ENCODE results near the gene APOL1.

DNA sequence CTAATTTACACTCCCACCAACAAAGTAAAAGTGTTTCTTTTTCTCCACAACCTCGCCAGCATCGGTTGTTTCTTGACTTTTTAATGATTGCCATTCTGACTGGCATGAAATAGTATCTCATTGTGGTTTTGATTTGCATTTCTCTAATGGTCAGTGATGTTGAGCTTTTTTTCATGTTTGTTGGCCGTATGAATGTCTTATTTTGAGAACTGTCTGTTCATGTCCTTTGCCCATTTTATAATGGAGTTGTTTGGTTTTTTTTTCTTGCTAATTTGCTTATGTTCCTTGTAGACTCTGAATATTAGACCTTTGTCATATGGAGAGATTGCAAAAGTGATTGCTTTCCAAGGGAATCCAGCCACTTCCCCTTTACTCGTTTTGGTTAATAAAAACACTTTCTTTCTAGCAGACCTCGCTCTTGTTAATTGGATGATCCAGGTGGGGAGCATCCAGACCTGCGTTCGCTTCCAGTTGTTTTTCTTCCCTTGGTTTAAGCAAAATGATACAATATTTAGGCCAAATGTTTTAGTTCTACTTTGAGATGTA is 34.2 kb upstream of the APOL1 start:
- TF ChIP-seq, protein P1, sequence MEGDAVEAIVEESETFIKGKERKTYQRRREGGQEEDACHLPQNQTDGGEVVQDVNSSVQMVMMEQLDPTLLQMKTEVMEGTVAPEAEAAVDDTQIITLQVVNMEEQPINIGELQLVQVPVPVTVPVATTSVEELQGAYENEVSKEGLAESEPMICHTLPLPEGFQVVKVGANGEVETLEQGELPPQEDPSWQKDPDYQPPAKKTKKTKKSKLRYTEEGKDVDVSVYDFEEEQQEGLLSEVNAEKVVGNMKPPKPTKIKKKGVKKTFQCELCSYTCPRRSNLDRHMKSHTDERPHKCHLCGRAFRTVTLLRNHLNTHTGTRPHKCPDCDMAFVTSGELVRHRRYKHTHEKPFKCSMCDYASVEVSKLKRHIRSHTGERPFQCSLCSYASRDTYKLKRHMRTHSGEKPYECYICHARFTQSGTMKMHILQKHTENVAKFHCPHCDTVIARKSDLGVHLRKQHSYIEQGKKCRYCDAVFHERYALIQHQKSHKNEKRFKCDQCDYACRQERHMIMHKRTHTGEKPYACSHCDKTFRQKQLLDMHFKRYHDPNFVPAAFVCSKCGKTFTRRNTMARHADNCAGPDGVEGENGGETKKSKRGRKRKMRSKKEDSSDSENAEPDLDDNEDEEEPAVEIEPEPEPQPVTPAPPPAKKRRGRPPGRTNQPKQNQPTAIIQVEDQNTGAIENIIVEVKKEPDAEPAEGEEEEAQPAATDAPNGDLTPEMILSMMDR (IDR thresholded peaks at IDR 0.05; ENCODE audit: low read length) = no peak
- no peak for TF ChIP-seq EZH2phosphoT487 (IDR thresholded peaks at IDR 0.05; ENCODE audit: low read length)
- TF ChIP-seq EZH2 (optimal IDR thresholded peaks at IDR 0.05; ENCODE audit: low read depth, low read length) = no peak

Measured in MM.1S (cell line).